ENCODE measurements around the gene FUBP3.

DNA sequence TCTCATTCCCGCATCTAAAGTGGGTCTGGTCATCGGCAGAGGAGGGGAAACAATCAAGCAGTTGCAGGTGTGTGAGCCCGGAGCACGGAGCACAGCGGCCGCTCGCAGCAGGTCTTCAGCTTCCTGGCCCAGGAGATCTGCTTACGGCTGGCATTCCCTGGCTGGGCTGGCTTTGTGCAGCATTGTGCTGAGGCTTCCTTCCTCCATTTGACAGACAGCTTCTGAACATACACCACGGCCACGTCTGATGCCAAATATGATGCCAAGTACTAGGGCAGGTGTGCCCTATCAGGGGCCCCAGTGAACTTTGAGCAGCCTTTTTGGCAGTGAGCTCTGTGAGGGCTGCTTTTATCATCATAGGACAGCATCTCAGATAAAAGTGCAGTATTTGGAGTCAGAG is 37.1 kb downstream of the FUBP3 start:
- TF ChIP-seq CTCF (IDR thresholded peaks at IDR 0.05; ENCODE audit: insufficient read depth, low read length, poor library complexity, severe bottlenecking) (no peak), EZH2phosphoT487 (conservative IDR thresholded peaks at IDR 0.05; ENCODE audit: low read length) (no peak)

All from SU-DHL-6 (cell line).